ENCODE measurements around the gene EIF3C.
"Not testable (repeated sequence)": the region's sequence is repeated elsewhere in the genome, so short reads cannot be mapped to it uniquely, and the experiment has no call there.

GRCh38 chr16:28700349-28700748, 10.9 kb upstream of the EIF3C start:
- not testable (repeated sequence) for TF ChIP-seq CTCF (IDR thresholded peaks at IDR 0.05); REST (IDR thresholded peaks at IDR 0.05; ENCODE audit: insufficient read depth in 1 of 2, low read depth in 2 of 2, low read length in 1 of 2); POLR2AphosphoS5 (IDR thresholded peaks at IDR 0.05; ENCODE audit: low read depth, low read length); SIN3A (IDR thresholded peaks at IDR 0.05; ENCODE audit: borderline replicate concordance, insufficient read depth, low read depth, low read length); TCF7L2 (IDR thresholded peaks at IDR 0.05; ENCODE audit: low read depth, low read length)

Measured in Panc1 (cell line).